PC-3 (cell line): ENCODE measurements around the gene NACC1. TPM values are rescaled to one million over a fixed set of nuclear protein-coding genes. Genes with fewer than 3 reads are reported as not detected.

ENCODE experiments used
- ATAC-seq: fragments of 200-7000 bp; cut with Tn5 transposase; 2 replicates; pipeline ENCODE4 v1.9.1; 2020; ENCODE audit warnings: mild to moderate bottlenecking, moderate library complexity
- BruUV-seq: library from RNA; stranded (reverse); fragments of 400-500 nt; replicated peaks from 2 replicates; lab custom pipeline; 2021; lab: Mats Ljungman, UMichigan
- CTCF ChIA-PET: fragments of 300-600 bp; sonication (Branson Sonifier 250); formaldehyde crosslinking; loops from one replicate; lab custom pipeline; 2022; ENCODE audit warnings: antibody characterized with exemption; lab: Charles Lee
- POLR2A ChIA-PET: fragments of 300-600 bp; sonication (Branson Sonifier 250); formaldehyde crosslinking; loops from one replicate; lab custom pipeline; 2022; ENCODE audit warnings: antibody characterized with exemption; ENCODE audit not compliant: unreplicated experiment; lab: Charles Lee
- DNase-seq: peaks from one replicate; pipeline ENCODE4 v3.0.0-alpha.2; 2015
- H2AFZ ChIP-seq: fragments of 300-600 bp; sonication (generic); 2 replicates; pipeline ENCODE4 v1.6.0; 2016; ENCODE audit warnings: antibody characterized with exemption, low read length
- H3F3A ChIP-seq: fragments of 300-600 bp; sonication (generic); one replicate; pipeline ENCODE4 v1.6.0; 2017; ENCODE audit warnings: antibody characterized with exemption, low read length, control low read depth, mild to moderate bottlenecking; ENCODE audit not compliant: unreplicated experiment
- H3K27ac ChIP-seq: fragments of 300-600 bp; sonication (generic); 2 replicates; pipeline ENCODE4 v1.5.1; 2016; ENCODE audit warnings: mild to moderate bottlenecking, low read length
- H3K27me3 ChIP-seq: fragments of 300-600 bp; sonication (generic); 2 replicates; pipeline ENCODE4 v1.6.1; 2016; ENCODE audit warnings: low read length, mixed read lengths
- H3K36me3 ChIP-seq: fragments of 300-600 bp; sonication (generic); 2 replicates; pipeline ENCODE4 v1.6.1; 2016; ENCODE audit warnings: low read depth, mixed run types, low read length, mixed read lengths
- H3K4me1 ChIP-seq: fragments of 300-600 bp; sonication (generic); 2 replicates; pipeline ENCODE4 v1.5.1; 2016; ENCODE audit warnings: low read length; ENCODE audit not compliant: insufficient read depth
- H3K4me2 ChIP-seq: fragments of 300-600 bp; sonication (generic); 2 replicates; pipeline ENCODE4 v1.6.0; 2016; ENCODE audit warnings: low read length
- H3K4me3 ChIP-seq: fragments of 300-600 bp; sonication (generic); 2 replicates; pipeline ENCODE4 v1.5.1; 2016; ENCODE audit warnings: mild to moderate bottlenecking, low read length, mixed read lengths
- H3K79me2 ChIP-seq: fragments of 300-600 bp; sonication (generic); 2 replicates; pipeline ENCODE4 v1.6.1; 2017; ENCODE audit warnings: low read length, mixed read lengths
- H3K9ac ChIP-seq: fragments of 300-600 bp; sonication (generic); 2 replicates; pipeline ENCODE4 v1.6.0; 2016; ENCODE audit warnings: mild to moderate bottlenecking, low read length
- H3K9me2 ChIP-seq: fragments of 300-600 bp; sonication (generic); replicated peaks from 2 replicates; pipeline ENCODE4 v1.6.1; 2016; ENCODE audit warnings: mixed run types, low read length, mixed read lengths
- H3K9me3 ChIP-seq: fragments of 300-600 bp; sonication (generic); 2 replicates; pipeline ENCODE4 v1.6.1; 2016; ENCODE audit warnings: low read length, mixed read lengths
- H4K20me1 ChIP-seq: fragments of 300-600 bp; sonication (generic); 2 replicates; pipeline ENCODE4 v1.6.1; 2016; ENCODE audit warnings: low read length, mixed read lengths
- EZH2 ChIP-seq: fragments of 300-600 bp; sonication (generic); IDR thresholded peaks from one replicate; pipeline ENCODE4 v1.6.1; 2017; ENCODE audit warnings: antibody characterized with exemption, mild to moderate bottlenecking, low read length; ENCODE audit not compliant: unreplicated experiment
- EZH2phosphoT487 ChIP-seq: fragments of 300-600 bp; sonication (generic); IDR thresholded peaks from 2 replicates; pipeline ENCODE4 v1.6.1; 2018; ENCODE audit warnings: mild to moderate bottlenecking, antibody characterized with exemption, low read length, borderline replicate concordance
- intact Hi-C: fragments of 100-400 bp; cut with micrococcal nuclease; formaldehyde crosslinking; loops from 2 replicates; pipeline ENCODE4 v1.9.0; 2023
- total RNA-seq: library from RNA; depleted of rRNA; stranded (reverse); fragments of >200 nt; gene quantifications from 2 replicates; pipeline ENCODE4 v1.2.3, GENCODE V29; 2014
- TF ChIP-seq, protein P1 (sequence below): fragments of 300-600 bp; sonication (generic); conservative IDR thresholded peaks from 2 replicates; pipeline ENCODE4 v1.5.1; 2017; ENCODE audit warnings: antibody characterized with exemption, low read depth, mild to moderate bottlenecking, low read length

NACC1 gene
- total RNA-seq, 1 experiment from 2014 or later: 266 TPM

DNA sequence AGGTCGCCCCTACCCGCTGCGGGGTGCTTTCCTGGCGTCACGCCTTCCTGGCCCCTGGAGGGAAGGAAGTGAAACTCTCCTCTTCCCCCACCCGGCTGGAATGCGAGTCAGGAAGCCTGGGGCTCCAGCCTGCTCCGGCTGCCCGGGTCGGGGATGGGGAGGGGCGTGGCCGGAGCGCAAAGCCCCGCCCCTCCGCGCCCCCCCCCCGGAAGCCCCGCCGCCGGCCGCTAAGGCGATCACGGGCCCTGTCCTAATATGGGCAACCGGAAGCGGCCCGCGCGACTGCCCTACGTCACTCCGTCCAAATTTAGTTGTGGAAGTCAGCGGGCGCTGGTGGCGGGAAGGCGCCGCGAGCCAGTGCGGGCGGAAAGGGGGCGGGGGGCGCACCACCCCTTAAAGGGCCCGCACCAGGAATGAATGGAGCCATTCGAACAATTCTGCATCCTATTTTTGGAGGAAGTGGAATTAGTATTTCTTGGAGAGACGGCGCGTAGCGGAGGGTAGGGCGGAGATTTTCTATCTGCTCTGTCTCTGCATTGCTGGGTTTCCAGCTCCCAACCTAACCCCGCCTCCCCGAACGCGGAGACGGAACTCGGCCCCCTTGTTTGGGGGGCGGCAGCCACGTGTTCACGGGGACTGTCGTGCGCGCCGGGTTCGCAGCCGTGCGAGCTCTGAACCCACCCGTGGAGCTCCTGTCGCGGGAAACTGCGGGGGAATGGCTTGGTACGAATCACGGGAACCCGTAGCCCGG lies 33.7 kb downstream of the NACC1 start:
- intact Hi-C loops: loop anchor here (1.0 to 5.0 kb wide), 2 partner anchors 12 to 49 kb away; partner anchors contain the start of gene LYL1
- ATAC-seq: peak; percentile 42
- Histone ChIP-seq H3K4me1 (peaks cover 23% of the 10 kb centered on the region), H3K4me2 (peak overlapping the region; percentile 98), H3K36me3 (peaks cover 14% of the 10 kb centered on the region), H3K27ac (peak overlapping the region; percentile 91), H3K9me3 (no peaks in the 10 kb centered on the region), H3F3A (peaks cover 13% of the 10 kb centered on the region), H3K4me3 (peak overlapping the region; percentile 93), H3K9ac (peak overlapping the region; percentile 97), H3K27me3 (no peaks in the 10 kb centered on the region), H4K20me1 (peaks cover 17% of the 10 kb centered on the region), H2AFZ (peak overlapping the region; percentile 84), H3K79me2 (peaks cover 64% of the 10 kb centered on the region), H3K9me2 (no peaks in the 10 kb centered on the region)
- BruUV-seq: no TSS peak
- POLR2A ChIA-PET: interaction anchor here (0.5 to 1.7 kb wide), 6 partner anchors 10 to 250 kb away, joined by 3 to 16 read pairs (median 5); partner anchors contain the start of gene NFIX
- DNase-seq: peak; percentile 99
- TF ChIP-seq EZH2phosphoT487: no peak
- no peak for TF ChIP-seq EZH2
- TF ChIP-seq, protein P1, sequence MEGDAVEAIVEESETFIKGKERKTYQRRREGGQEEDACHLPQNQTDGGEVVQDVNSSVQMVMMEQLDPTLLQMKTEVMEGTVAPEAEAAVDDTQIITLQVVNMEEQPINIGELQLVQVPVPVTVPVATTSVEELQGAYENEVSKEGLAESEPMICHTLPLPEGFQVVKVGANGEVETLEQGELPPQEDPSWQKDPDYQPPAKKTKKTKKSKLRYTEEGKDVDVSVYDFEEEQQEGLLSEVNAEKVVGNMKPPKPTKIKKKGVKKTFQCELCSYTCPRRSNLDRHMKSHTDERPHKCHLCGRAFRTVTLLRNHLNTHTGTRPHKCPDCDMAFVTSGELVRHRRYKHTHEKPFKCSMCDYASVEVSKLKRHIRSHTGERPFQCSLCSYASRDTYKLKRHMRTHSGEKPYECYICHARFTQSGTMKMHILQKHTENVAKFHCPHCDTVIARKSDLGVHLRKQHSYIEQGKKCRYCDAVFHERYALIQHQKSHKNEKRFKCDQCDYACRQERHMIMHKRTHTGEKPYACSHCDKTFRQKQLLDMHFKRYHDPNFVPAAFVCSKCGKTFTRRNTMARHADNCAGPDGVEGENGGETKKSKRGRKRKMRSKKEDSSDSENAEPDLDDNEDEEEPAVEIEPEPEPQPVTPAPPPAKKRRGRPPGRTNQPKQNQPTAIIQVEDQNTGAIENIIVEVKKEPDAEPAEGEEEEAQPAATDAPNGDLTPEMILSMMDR: 0 out of 2 replicates have a peak, but pooled peaks have one; percentile 7
- CTCF ChIA-PET: no interaction called here

DNA sequence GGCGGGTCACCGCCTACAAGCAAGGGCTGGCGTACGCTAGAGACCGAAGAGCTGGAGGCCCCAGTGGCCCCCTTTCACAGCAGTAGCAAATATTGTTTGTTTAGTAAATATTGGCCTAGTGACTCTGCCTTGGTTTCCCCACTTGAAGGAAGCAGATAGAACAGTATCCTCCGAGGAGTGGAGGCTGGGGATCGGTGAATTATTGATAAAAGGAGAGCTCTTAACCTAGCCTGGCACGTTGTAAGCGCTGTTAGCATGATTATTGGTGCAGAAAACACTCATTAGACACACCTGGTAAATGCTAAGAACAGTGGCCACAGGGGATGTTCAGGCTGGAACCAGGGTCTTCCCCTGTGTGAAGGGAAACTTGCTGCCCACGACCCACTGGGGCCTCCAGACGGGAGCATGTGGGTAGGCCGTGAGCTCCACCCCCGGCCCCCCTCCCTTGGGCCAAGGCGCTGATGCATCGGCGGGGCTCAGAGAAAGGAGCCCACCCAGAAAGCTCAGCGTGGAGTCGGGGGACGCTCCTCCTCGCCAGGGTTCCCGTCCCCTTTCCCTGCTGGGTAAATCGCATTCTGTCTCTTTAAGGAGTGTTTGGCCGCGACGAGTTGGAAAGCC lies 34.4 kb downstream of the NACC1 start:
- intact Hi-C loops: loop anchor here (5.0 kb wide), 1 partner anchor 50 kb away; the partner anchor contains the start of gene LYL1
- H2AFZ ChIP-seq: peak overlapping the region; percentile 84

More for the DNA sequence above, 34.4 kb downstream of the NACC1 start:
- H3F3A ChIP-seq: peaks cover 13% of the 10 kb centered on the region
- peaks cover 25% of the 10 kb centered on the region for H3K4me1 ChIP-seq
- POLR2A ChIA-PET: interaction anchor here (0.5 to 1.7 kb wide), 8 partner anchors 11 to 595 kb away, joined by 3 to 16 read pairs (median 4); partner anchors contain the start of gene NFIX
- no peak for TF ChIP-seq EZH2phosphoT487
- no peak for TF ChIP-seq EZH2
- TF ChIP-seq, protein P1: no peak
- no peaks in the 10 kb centered on the region for H3K9me3 ChIP-seq
- DNase-seq (no peak), ATAC-seq (peak; percentile 0)
- CTCF ChIA-PET: no interaction called here
- no peaks in the 10 kb centered on the region for H3K9me2 ChIP-seq
- H3K9ac ChIP-seq: peak overlapping the region; percentile 97
- no peaks in the 10 kb centered on the region for H3K27me3 ChIP-seq
- H3K4me3 ChIP-seq: peak overlapping the region; percentile 93
- H3K4me2 ChIP-seq: peak overlapping the region; percentile 93
- no TSS peak for BruUV-seq
- H4K20me1 ChIP-seq: peaks cover 17% of the 10 kb centered on the region
- peak overlapping the region; percentile 91 for H3K27ac ChIP-seq
- H3K36me3 ChIP-seq: peaks cover 14% of the 10 kb centered on the region
- H3K79me2 ChIP-seq: peaks cover 64% of the 10 kb centered on the region
